ENCODE results near the gene WBP1L. TPM values are rescaled to one million over a fixed set of nuclear protein-coding genes. Genes with fewer than 3 reads are reported as not detected.

Gene WBP1L
- total RNA-seq, 2 donors from 2014 or later, result 136 to 168 TPM

DNA sequence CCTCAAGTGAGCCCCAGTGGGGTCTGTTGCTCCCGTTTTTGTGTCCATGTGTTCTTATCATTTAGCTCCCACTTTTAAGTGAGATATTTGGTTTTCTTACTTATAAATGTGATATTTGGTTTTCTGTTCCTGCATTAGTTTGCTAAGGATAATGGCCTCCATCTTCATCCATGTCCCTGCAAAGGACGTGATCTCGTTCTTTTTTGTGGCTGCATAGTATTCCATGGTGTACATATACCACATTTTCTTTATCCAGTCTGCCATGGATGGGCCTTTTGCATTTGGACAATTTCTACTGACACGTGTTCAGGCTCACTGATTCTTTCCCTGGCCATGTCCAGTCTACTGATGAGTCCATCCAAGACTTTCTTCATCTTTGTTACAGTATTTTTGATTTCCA is 19.8 kb upstream of the WBP1L start:
- intact Hi-C loops (cut with DNase I), result loop anchor here (10.0 kb wide), 2 partner anchors 351 to 521 kb away; partner anchors contain the start of gene RPEL1
- no peak for DNase-seq (ENCODE audit: low spot score)
- Histone ChIP-seq H3K4me3 (no peak overlapping the region), H3K36me3 (no peaks in the 10 kb centered on the region), H3K27me3 (replicated peaks; ENCODE audit: insufficient read depth) (no peaks in the 10 kb centered on the region), H3K4me1 (replicated peaks) (no peaks in the 10 kb centered on the region), H3K27ac (no peak overlapping the region), H3K9me3 (no peaks in the 10 kb centered on the region)
- whole genome bisulfite sequencing, result 96% methylated on average over 4 of the region's 4 CpGs
- TF ChIP-seq, protein P1, sequence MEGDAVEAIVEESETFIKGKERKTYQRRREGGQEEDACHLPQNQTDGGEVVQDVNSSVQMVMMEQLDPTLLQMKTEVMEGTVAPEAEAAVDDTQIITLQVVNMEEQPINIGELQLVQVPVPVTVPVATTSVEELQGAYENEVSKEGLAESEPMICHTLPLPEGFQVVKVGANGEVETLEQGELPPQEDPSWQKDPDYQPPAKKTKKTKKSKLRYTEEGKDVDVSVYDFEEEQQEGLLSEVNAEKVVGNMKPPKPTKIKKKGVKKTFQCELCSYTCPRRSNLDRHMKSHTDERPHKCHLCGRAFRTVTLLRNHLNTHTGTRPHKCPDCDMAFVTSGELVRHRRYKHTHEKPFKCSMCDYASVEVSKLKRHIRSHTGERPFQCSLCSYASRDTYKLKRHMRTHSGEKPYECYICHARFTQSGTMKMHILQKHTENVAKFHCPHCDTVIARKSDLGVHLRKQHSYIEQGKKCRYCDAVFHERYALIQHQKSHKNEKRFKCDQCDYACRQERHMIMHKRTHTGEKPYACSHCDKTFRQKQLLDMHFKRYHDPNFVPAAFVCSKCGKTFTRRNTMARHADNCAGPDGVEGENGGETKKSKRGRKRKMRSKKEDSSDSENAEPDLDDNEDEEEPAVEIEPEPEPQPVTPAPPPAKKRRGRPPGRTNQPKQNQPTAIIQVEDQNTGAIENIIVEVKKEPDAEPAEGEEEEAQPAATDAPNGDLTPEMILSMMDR (IDR thresholded peaks at IDR 0.05), result no peak
- no peak for TF ChIP-seq POLR2AphosphoS5 (IDR thresholded peaks at IDR 0.05)
- no peak for TF ChIP-seq POLR2A (IDR thresholded peaks at IDR 0.05)

GRCh38 chr10:102726274-102726673 is 17.5 kb upstream of the WBP1L start:
- H3K36me3 ChIP-seq, result no peaks in the 10 kb centered on the region
- TF ChIP-seq, protein P1 (IDR thresholded peaks at IDR 0.05), result no peak
- H3K9me3 ChIP-seq, result no peaks in the 10 kb centered on the region
- no peak overlapping the region for H3K4me3 ChIP-seq
- no peaks in the 10 kb centered on the region for H3K27me3 ChIP-seq (replicated peaks; ENCODE audit: insufficient read depth)
- no peak overlapping the region for H3K27ac ChIP-seq
- DNase-seq (ENCODE audit: low spot score), result no peak
- no peaks in the 10 kb centered on the region for H3K4me1 ChIP-seq (replicated peaks)
- intact Hi-C loops (cut with DNase I), result loop anchor here (10.0 kb wide), 2 partner anchors 349 to 519 kb away; partner anchors contain the start of gene RPEL1
- 76% methylated on average over 3 of the region's 3 CpGs for WGBS

DNA sequence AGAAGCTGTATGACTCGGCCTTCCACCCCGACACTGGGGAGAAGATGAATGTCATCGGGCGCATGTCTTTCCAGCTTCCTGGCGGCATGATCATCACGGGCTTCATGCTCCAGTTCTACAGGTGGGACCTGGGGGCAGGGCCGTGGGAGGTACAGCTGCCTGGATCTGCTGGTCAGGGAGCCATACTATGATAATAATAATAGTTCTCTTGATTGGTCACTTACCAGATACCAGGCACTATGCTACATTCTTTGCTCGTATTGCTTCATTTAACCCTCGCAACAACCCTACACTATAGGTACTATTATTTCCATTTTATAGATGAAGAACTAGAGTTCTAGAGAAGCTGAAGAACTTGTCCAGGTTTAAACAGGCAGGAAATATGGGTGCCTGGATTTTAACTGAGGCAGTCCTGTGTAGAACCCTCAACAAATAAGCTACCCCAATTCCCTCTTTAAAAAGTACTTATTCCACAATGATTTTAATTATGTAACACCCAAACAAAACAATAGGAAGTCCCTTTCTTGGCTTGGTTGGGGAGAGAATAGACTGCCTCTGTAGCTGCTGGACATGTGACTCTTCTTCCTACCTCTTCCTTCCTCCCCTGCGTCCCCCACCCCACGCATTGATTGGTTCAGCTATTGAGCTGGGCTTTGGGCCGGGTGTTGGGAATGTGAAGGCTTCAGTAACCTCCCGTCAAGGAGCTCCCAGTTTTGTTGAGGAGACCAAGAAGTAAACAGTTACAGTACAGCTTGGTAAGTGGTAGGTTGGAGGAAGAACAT is 16.5 kb upstream of the WBP1L start:
- Histone ChIP-seq H3K27me3 (replicated peaks; ENCODE audit: insufficient read depth) (no peaks in the 10 kb centered on the region), H3K4me3 (no peak overlapping the region), H3K4me1 (replicated peaks) (no peaks in the 10 kb centered on the region), H3K9me3 (no peaks in the 10 kb centered on the region), H3K36me3 (no peaks in the 10 kb centered on the region), H3K27ac (no peak overlapping the region)
- no peak for DNase-seq (ENCODE audit: low spot score)
- intact Hi-C loops (cut with DNase I), result loop anchor here (10.0 kb wide), 2 partner anchors 348 to 518 kb away; partner anchors contain the start of gene RPEL1
- TF ChIP-seq POLR2AphosphoS5 (IDR thresholded peaks at IDR 0.05), result no peak
- WGBS, result 74% methylated on average over 13 of the region's 13 CpGs

GRCh38 chr10:102729029-102730026 is 14.4 kb upstream of the WBP1L start:
- peak; percentile 82 for DNase-seq (ENCODE audit: low spot score)
- Histone ChIP-seq H3K9me3 (no peaks in the 10 kb centered on the region), H3K36me3 (peaks cover 0 to 2% of the 10 kb centered on the region in 2 donors), H3K27me3 (replicated peaks; ENCODE audit: insufficient read depth) (no peaks in the 10 kb centered on the region), H3K4me1 (replicated peaks) (no peaks in the 10 kb centered on the region), H3K4me3 (no peak overlapping the region), H3K27ac (no peak overlapping the region)
- WGBS, result 54% methylated on average over 30 of the region's 30 CpGs
- intact Hi-C loops (cut with DNase I), result loop anchor here (1.0 to 10.0 kb wide), 3 partner anchors 172 to 515 kb away; partner anchors contain the start of gene RPEL1
- peak; percentile 51 for TF ChIP-seq POLR2AphosphoS5 (IDR thresholded peaks at IDR 0.05)
- TF ChIP-seq POLR2A (IDR thresholded peaks at IDR 0.05), result no peak
- TF ChIP-seq, protein P1 (IDR thresholded peaks at IDR 0.05), result peak; percentile 77 to 94 (median 90)

DNA sequence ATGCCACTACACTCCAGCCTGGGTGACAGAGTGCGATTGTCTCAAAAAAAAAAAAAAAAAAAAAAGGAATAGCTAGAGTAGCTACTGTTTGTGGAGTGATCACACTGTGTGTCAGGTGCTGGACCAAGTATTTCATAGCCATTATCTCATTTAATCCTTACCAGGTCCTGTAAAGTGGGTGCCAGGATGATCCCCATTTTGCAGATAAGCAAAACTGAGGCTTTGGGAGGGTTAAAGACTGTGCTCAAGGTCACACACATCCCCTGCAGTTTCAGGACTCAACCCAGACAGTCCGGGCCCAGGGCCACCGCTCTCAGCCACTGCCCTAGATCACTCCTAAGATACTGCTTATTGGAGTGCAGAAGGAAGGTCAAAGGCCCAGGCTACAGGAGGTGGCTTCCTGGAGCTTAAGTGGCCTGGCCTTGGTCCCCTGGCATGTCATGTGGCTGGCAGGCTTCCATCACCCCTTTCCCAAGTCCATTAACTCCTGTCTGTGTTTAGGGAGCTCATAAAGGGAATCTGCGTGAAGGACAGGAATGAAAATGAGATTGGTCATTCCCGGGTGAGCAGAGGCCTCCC is 12.4 kb upstream of the WBP1L start:
- no peak for TF ChIP-seq POLR2AphosphoS5 (IDR thresholded peaks at IDR 0.05)
- TF ChIP-seq POLR2A (IDR thresholded peaks at IDR 0.05), result no peak
- Histone ChIP-seq H3K27ac (no peak overlapping the region), H3K27me3 (replicated peaks; ENCODE audit: insufficient read depth) (no peaks in the 10 kb centered on the region), H3K4me1 (replicated peaks) (no peaks in the 10 kb centered on the region), H3K9me3 (no peaks in the 10 kb centered on the region), H3K36me3 (peaks cover 0 to 2% of the 10 kb centered on the region in 2 donors), H3K4me3 (no peak overlapping the region)
- no peak for DNase-seq (ENCODE audit: low spot score)
- WGBS, result 69% methylated on average over 5 of the region's 5 CpGs
- intact Hi-C loops (cut with DNase I), result no loop called here
